ENCODE data around the gene BOC.

Gene BOC

GRCh38 chr3:113304102-113304501, 92.7 kb downstream of the BOC start:
- DNase-seq (ENCODE audit: low spot score), result no peak
- in situ Hi-C loops (cut with MboI; ENCODE audit: low pct_unique_long_range_greater_than_20kb, low sequenced_read_pairs, unreplicated experiment), result no loop called here
- TF ChIP-seq CTCF (IDR thresholded peaks at IDR 0.05; ENCODE audit: extremely low read depth, insufficient read depth, missing control alignments), result no peak

GRCh38 chr3:113304856-113305540, 93.6 kb downstream of the BOC start:
- in situ Hi-C loops (cut with MboI; ENCODE audit: low pct_unique_long_range_greater_than_20kb, low sequenced_read_pairs, unreplicated experiment), result no loop called here

GRCh38 chr3:113310960-113311359, 99.6 kb downstream of the BOC start:
- TF ChIP-seq CTCF (IDR thresholded peaks at IDR 0.05; ENCODE audit: extremely low read depth, insufficient read depth, missing control alignments), result no peak
- no peak for DNase-seq (ENCODE audit: low spot score)
- in situ Hi-C loops (cut with MboI; ENCODE audit: low pct_unique_long_range_greater_than_20kb, low sequenced_read_pairs, unreplicated experiment), result no loop called here

More at GRCh38 chr3:113304856-113305540, 93.6 kb downstream of the BOC start:
- no peak for TF ChIP-seq CTCF (IDR thresholded peaks at IDR 0.05; ENCODE audit: extremely low read depth, insufficient read depth, missing control alignments)
- DNase-seq (ENCODE audit: low spot score), result no peak

- no peak for DNase-seq (ENCODE audit: low spot score)
- TF ChIP-seq CTCF (IDR thresholded peaks at IDR 0.05; ENCODE audit: extremely low read depth, insufficient read depth, missing control alignments), result no peak
- in situ Hi-C loops (cut with MboI; ENCODE audit: low pct_unique_long_range_greater_than_20kb, low sequenced_read_pairs, unreplicated experiment), result no loop called here
Measured at GRCh38 chr3:113312416-113312815, 101.1 kb downstream of the BOC start.

- in situ Hi-C loops (cut with MboI; ENCODE audit: low pct_unique_long_range_greater_than_20kb, low sequenced_read_pairs, unreplicated experiment), result no loop called here
Measured at GRCh38 chr3:113314923-113315322, 103.6 kb downstream of the BOC start.

GRCh38 chr3:113329757-113330156, 118.4 kb downstream of the BOC start:
- in situ Hi-C loops (cut with MboI; ENCODE audit: low pct_unique_long_range_greater_than_20kb, low sequenced_read_pairs, unreplicated experiment), result no loop called here
- DNase-seq (ENCODE audit: low spot score), result no peak
- no peak for TF ChIP-seq CTCF (IDR thresholded peaks at IDR 0.05; ENCODE audit: extremely low read depth, insufficient read depth, missing control alignments)

More at GRCh38 chr3:113314923-113315322, 103.6 kb downstream of the BOC start:
- DNase-seq (ENCODE audit: low spot score), result no peak
- no peak for TF ChIP-seq CTCF (IDR thresholded peaks at IDR 0.05; ENCODE audit: extremely low read depth, insufficient read depth, missing control alignments)
